HepG2 (cell line): ENCODE measurements around the gene PRKAG1. TPM values are rescaled to one million over a fixed set of nuclear protein-coding genes. Genes with fewer than 3 reads are reported as not detected.

Source experiments
- CTCF ChIP-seq: sonication (generic); formaldehyde crosslinking; IDR thresholded peaks from 2 replicates; pipeline ENCODE4 v1.5.0; 2020; ENCODE audit warnings: mild to moderate bottlenecking, missing genetic modification reagents, moderate library complexity
- GLMP ChIP-seq: sonication (generic); formaldehyde crosslinking; IDR thresholded peaks from 2 replicates; pipeline ENCODE4 v1.9.0; 2021; ENCODE audit warnings: missing genetic modification reagents, mild to moderate bottlenecking, borderline replicate concordance
- IRF9 ChIP-seq: sonication (generic); formaldehyde crosslinking; IDR thresholded peaks from 2 replicates; pipeline ENCODE4 v1.8.0; 2022; ENCODE audit warnings: missing genetic modification reagents, mild to moderate bottlenecking, borderline replicate concordance
- KAT8 ChIP-seq: IDR thresholded peaks from 2 replicates; pipeline ENCODE4 v1.6.1; 2016; ENCODE audit warnings: missing genetic modification reagents, missing compliant biosample characterization
- MLXIP ChIP-seq: sonication (generic); formaldehyde crosslinking; IDR thresholded peaks from 2 replicates; pipeline ENCODE4 v1.9.0; 2021; ENCODE audit warnings: missing genetic modification reagents, borderline replicate concordance
- ONECUT2 ChIP-seq: sonication (generic); formaldehyde crosslinking; IDR thresholded peaks from 2 replicates; pipeline ENCODE4 v1.4.0; 2020; ENCODE audit warnings: missing genetic modification reagents
- PAX8 ChIP-seq: sonication (generic); formaldehyde crosslinking; IDR thresholded peaks from 2 replicates; pipeline ENCODE4 v1.8.0; 2022; ENCODE audit warnings: mild to moderate bottlenecking, missing genetic modification reagents, borderline replicate concordance
- PHF8 ChIP-seq: sonication (generic); formaldehyde crosslinking; IDR thresholded peaks from 2 replicates; pipeline ENCODE4 v1.5.0; 2020; ENCODE audit warnings: missing genetic modification reagents
- ZNF138 ChIP-seq: sonication (generic); formaldehyde crosslinking; IDR thresholded peaks from 2 replicates; pipeline ENCODE4 v1.5.0; 2020; ENCODE audit warnings: mild to moderate bottlenecking, low read depth, missing genetic modification reagents
- ZNF280B ChIP-seq: sonication (generic); formaldehyde crosslinking; IDR thresholded peaks from 2 replicates; pipeline ENCODE4 v1.5.0; 2020; ENCODE audit warnings: missing genetic modification reagents, mild to moderate bottlenecking, borderline replicate concordance
- ZNF569 ChIP-seq: sonication (generic); formaldehyde crosslinking; IDR thresholded peaks from 2 replicates; pipeline ENCODE4 v1.5.0; 2020; ENCODE audit warnings: mild to moderate bottlenecking, missing genetic modification reagents, moderate library complexity, borderline replicate concordance
- ZNF670 ChIP-seq: sonication (generic); formaldehyde crosslinking; IDR thresholded peaks from 2 replicates; pipeline ENCODE4 v1.8.0; 2022; ENCODE audit warnings: mild to moderate bottlenecking, missing genetic modification reagents, borderline replicate concordance
- ZNF687 ChIP-seq: sonication (generic); formaldehyde crosslinking; IDR thresholded peaks from 2 replicates; pipeline ENCODE4 v1.5.1; 2020; ENCODE audit warnings: mild to moderate bottlenecking, missing genetic modification reagents, moderate library complexity
- ZSCAN25 ChIP-seq: sonication (generic); formaldehyde crosslinking; IDR thresholded peaks from 2 replicates; pipeline ENCODE4 v1.8.0; 2022; ENCODE audit warnings: mild to moderate bottlenecking, missing genetic modification reagents
- polyA plus RNA-seq, 8 experiments: library from polyadenylated mRNA; depleted of rRNA in 3 of 8; stranded (reverse) in 7 of 8; unstranded in 1 of 8; fragments of >200 nt; fragmentation: Illumina TruSeq in 4 of 8; extraction: Trizol in 4 of 8; gene quantifications; 2 replicates each; pipeline versions ENCODE4 v1.2.1 to v1.2.3, GENCODE V29; 2011 to 2016; ENCODE audit warnings: low read depth in 4 of 8, missing spikeins in 1 of 8, mixed read lengths in 1 of 8; ENCODE audit not compliant: insufficient read depth in 1 of 8
- total RNA-seq, 5 experiments: library from RNA; depleted of rRNA; stranded (reverse); fragments of >200 nt; fragmentation: Illumina TruSeq; extraction: Trizol; gene quantifications; 2 replicates each; pipeline ENCODE4 v1.2.3, GENCODE V29; 2016; ENCODE audit warnings: low read depth in 1 of 5

PRKAG1 gene
- total and polyA plus RNA-seq, 2 of the 13 experiments (the other 11 are each of a cell fraction or from before 2014, with no cell fraction given) = 26.1 to 32.8 TPM

GRCh38 chr12:48969833-48970701, 48.5 kb downstream of the PRKAG1 start (continued):
- TF ChIP-seq CTCF (peak; percentile 58), ZNF138 (no peak), ZNF670 (CRISPR knock-in tag) (peak; percentile 79; the same call in 1 of the 2 replicates), ZNF280B (no peak), ZNF569 (CRISPR knock-in tag) (no peak), KAT8 (CRISPR knock-in tag) (no peak), ZNF687 (CRISPR knock-in tag) (peak; percentile 83), PAX8 (CRISPR knock-in tag) (0 out of 2 replicates have a peak, but pooled peaks have one; percentile 38), PHF8 (CRISPR knock-in tag) (no peak), ZSCAN25 (CRISPR knock-in tag) (no peak), IRF9 (peak; percentile 30; the same call in 1 of the 2 replicates), MLXIP (no peak), GLMP (no peak), ONECUT2 (CRISPR knock-in tag) (no peak)
